H9 (cell line): Measurements from ENCODE around the gene TMEFF2. TPM values are rescaled to one million over a fixed set of nuclear protein-coding genes. Genes with fewer than 3 reads are reported as not detected.

ENCODE experiments used
- DNase-seq: peaks from one replicate; pipeline ENCODE4 v3.0.0-alpha.2; 2017
- H2AFZ ChIP-seq: one replicate; pipeline ENCODE4 v1.6.1; 2013; ENCODE audit warnings: mild to moderate bottlenecking, low read length, control low read depth, moderate library complexity
- H2AK5ac ChIP-seq: 2 replicates; pipeline ENCODE4 v1.6.1; 2013; ENCODE audit warnings: low read length, control low read depth, mixed read lengths; ENCODE audit not compliant: insufficient read length
- H2BK120ac ChIP-seq: one replicate; pipeline ENCODE4 v1.6.1; 2013; ENCODE audit warnings: low read depth, mild to moderate bottlenecking, low read length, control low read depth, inconsistent platforms; ENCODE audit not compliant: poor library complexity, severe bottlenecking
- H2BK12ac ChIP-seq: 2 replicates; pipeline ENCODE4 v1.6.1; 2013; ENCODE audit warnings: low read length, control low read depth, mixed read lengths, low read depth; ENCODE audit not compliant: insufficient read length
- H2BK15ac ChIP-seq: 2 replicates; pipeline ENCODE4 v1.6.1; 2013; ENCODE audit warnings: low read depth, low read length, control low read depth
- H2BK20ac ChIP-seq: one replicate; pipeline ENCODE4 v1.6.1; 2013; ENCODE audit warnings: low read depth, mild to moderate bottlenecking, low read length, control low read depth, inconsistent platforms; ENCODE audit not compliant: poor library complexity, severe bottlenecking
- H2BK5ac ChIP-seq: 2 replicates; pipeline ENCODE4 v1.6.1; 2013; ENCODE audit warnings: low read length, control low read depth, mixed read lengths; ENCODE audit not compliant: insufficient read length
- H3K14ac ChIP-seq: 2 replicates; pipeline ENCODE4 v1.6.1; 2013; ENCODE audit warnings: low read length, control low read depth; ENCODE audit not compliant: insufficient read depth
- H3K18ac ChIP-seq: 2 replicates; pipeline ENCODE4 v1.6.1; 2013; ENCODE audit warnings: low read depth, mild to moderate bottlenecking, mixed read lengths, low read length, control low read depth; ENCODE audit not compliant: insufficient read length
- H3K23ac ChIP-seq: 2 replicates; pipeline ENCODE4 v1.6.1; 2013; ENCODE audit warnings: low read length, control low read depth, mixed read lengths, low read depth; ENCODE audit not compliant: insufficient read length
- H3K23me2 ChIP-seq: 2 replicates; pipeline ENCODE4 v1.6.1; 2013; ENCODE audit warnings: low read depth, mild to moderate bottlenecking, mixed read lengths, low read length, control low read depth; ENCODE audit not compliant: insufficient read length, poor library complexity, severe bottlenecking
- H3K27ac ChIP-seq: 2 replicates; pipeline ENCODE4 v1.5.1; 2013; ENCODE audit warnings: low read length, control low read depth, mixed read lengths, low read depth; ENCODE audit not compliant: insufficient read length
- H3K27me3 ChIP-seq: 2 replicates; pipeline ENCODE4 v1.6.1; 2013; ENCODE audit warnings: low read length, control low read depth, inconsistent platforms; ENCODE audit not compliant: insufficient read depth
- H3K4ac ChIP-seq: 2 replicates; pipeline ENCODE4 v1.6.1; 2013; ENCODE audit warnings: low read depth, mild to moderate bottlenecking, control low read depth, inconsistent platforms, low read length, moderate library complexity
- H3K4me1 ChIP-seq: 2 replicates; pipeline ENCODE4 v1.6.1; 2013; ENCODE audit warnings: low read length, control low read depth, inconsistent platforms; ENCODE audit not compliant: insufficient read depth
- H3K4me2 ChIP-seq: 2 replicates; pipeline ENCODE4 v1.6.1; 2013; ENCODE audit warnings: low read length, control low read depth, mixed read lengths; ENCODE audit not compliant: insufficient read length, insufficient read depth
- H3K56ac ChIP-seq: 2 replicates; pipeline ENCODE4 v1.6.1; 2013; ENCODE audit warnings: low read depth, mild to moderate bottlenecking, mixed read lengths, low read length, control low read depth; ENCODE audit not compliant: insufficient read length
- H3K79me1 ChIP-seq: 2 replicates; pipeline ENCODE4 v1.6.1; 2013; ENCODE audit warnings: low read depth, mild to moderate bottlenecking, moderate library complexity, low read length, control low read depth, inconsistent platforms; ENCODE audit not compliant: insufficient read depth, poor library complexity, severe bottlenecking
- H3K79me2 ChIP-seq: 2 replicates; pipeline ENCODE4 v1.6.1; 2013; ENCODE audit warnings: low read length, control low read depth, inconsistent platforms; ENCODE audit not compliant: insufficient read depth
- H3K9ac ChIP-seq: 2 replicates; pipeline ENCODE4 v1.6.1; 2013; ENCODE audit warnings: low read length, control low read depth, mixed read lengths; ENCODE audit not compliant: insufficient read length; ENCODE audit errors: extremely low read depth
- H3K9me3 ChIP-seq: one replicate; pipeline ENCODE4 v1.6.1; 2013; ENCODE audit warnings: low read depth, low read length, inconsistent platforms; ENCODE audit not compliant: control insufficient read depth
- H3T11ph ChIP-seq: one replicate; pipeline ENCODE4 v1.6.1; 2013; ENCODE audit warnings: mild to moderate bottlenecking, low read length, control low read depth, inconsistent platforms
- H4K20me1 ChIP-seq: one replicate; pipeline ENCODE4 v1.6.1; 2013; ENCODE audit not compliant: control insufficient read depth, insufficient read length, insufficient read depth
- H4K5ac ChIP-seq: 2 replicates; pipeline ENCODE4 v1.6.1; 2013; ENCODE audit warnings: low read depth, mild to moderate bottlenecking, mixed read lengths, low read length, control low read depth; ENCODE audit not compliant: insufficient read length
- H4K8ac ChIP-seq: replicated peaks from 2 replicates; pipeline ENCODE4 v1.6.1; 2013; ENCODE audit warnings: low read length, control low read depth, mixed read lengths, low read depth; ENCODE audit not compliant: insufficient read length
- H4K91ac ChIP-seq: 2 replicates; pipeline ENCODE4 v1.6.1; 2013; ENCODE audit warnings: low read depth, mild to moderate bottlenecking, moderate library complexity, mixed read lengths, low read length, control low read depth; ENCODE audit not compliant: insufficient read length
- H3K27ac Mint-ChIP-seq, 3 experiments: 2 replicates in 2 of 3; 3 replicates in 1 of 3; pipeline ENCODE4 v1.8.0; 2020 to 2021; ENCODE audit warnings: mixed read lengths in 3 of 3, mild to moderate bottlenecking in 1 of 3, moderate library complexity in 1 of 3
- H3K27me3 Mint-ChIP-seq: 2 replicates; pipeline ENCODE4 v1.8.0; 2021; ENCODE audit warnings: low read depth, mild to moderate bottlenecking, moderate library complexity, mixed read lengths
- H3K36me3 Mint-ChIP-seq, 3 experiments: 2 replicates in 2 of 3; 3 replicates in 1 of 3; pipeline ENCODE4 v1.8.0; 2020 to 2021; ENCODE audit warnings: low read depth in 3 of 3, mixed read lengths in 3 of 3; ENCODE audit not compliant: insufficient read depth in 1 of 3
- H3K4me1 Mint-ChIP-seq, 2 experiments: 2 replicates each; pipeline ENCODE4 v1.8.0; 2020; ENCODE audit warnings: mixed read lengths in 2 of 2
- H3K4me3 Mint-ChIP-seq, 2 experiments: 2 replicates in 1 of 2; 3 replicates in 1 of 2; pipeline ENCODE4 v1.8.0; 2020 to 2021; ENCODE audit warnings: mild to moderate bottlenecking in 2 of 2, mixed read lengths in 2 of 2, moderate library complexity in 1 of 2
- H3K9me3 Mint-ChIP-seq, 2 experiments: 2 replicates in 1 of 2; 3 replicates in 1 of 2; pipeline ENCODE4 v1.8.0; 2020; ENCODE audit warnings: mild to moderate bottlenecking in 2 of 2, mixed read lengths in 2 of 2, moderate library complexity in 1 of 2
- total RNA-seq: library from RNA; stranded (reverse); gene quantifications from 2 replicates; pipeline ENCODE4 v1.2.1, GENCODE V29; 2021
- TF ChIP-seq, protein P1 (sequence below): fragments of 200-600 bp; sonication (generic); conservative IDR thresholded peaks from 3 replicates; pipeline ENCODE4 v1.8.0; 2021; ENCODE audit warnings: antibody characterized with exemption, mild to moderate bottlenecking

TMEFF2 gene
- total RNA-seq, 1 experiment from 2014 or later = 0.39 TPM

DNA sequence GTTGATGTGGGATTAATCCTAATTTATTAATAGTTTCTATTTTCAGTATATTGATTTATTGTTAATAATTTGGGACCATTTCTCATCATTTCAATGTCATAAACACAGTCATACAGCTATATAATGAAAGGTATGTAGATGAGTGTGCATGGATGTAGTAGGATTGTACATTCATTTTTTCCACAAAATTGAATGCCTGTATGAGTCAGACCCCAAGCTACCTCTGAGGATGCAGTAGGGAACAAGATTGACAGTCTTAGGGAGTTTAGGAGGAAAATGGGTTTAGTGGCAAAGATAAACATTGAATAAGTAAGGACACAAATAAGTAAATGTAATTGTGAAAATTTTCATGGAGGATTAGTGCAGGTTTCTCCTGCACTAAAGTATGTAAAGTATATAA is 14.1 kb upstream of the TMEFF2 start:
- Histone ChIP-seq H3K27me3 (no peaks in the 10 kb centered on the region), H2AFZ (no peak overlapping the region), H3K4ac (no peak overlapping the region), H2BK20ac (no peak overlapping the region), H4K5ac (no peak overlapping the region), H2BK15ac (no peak overlapping the region), H3K79me1 (no peaks in the 10 kb centered on the region), H3K18ac (no peak overlapping the region), H3K56ac (no peak overlapping the region), H3K9ac (no peak overlapping the region), H3K9me3 (no peaks in the 10 kb centered on the region), H4K91ac (no peak overlapping the region), H3K4me2 (no peak overlapping the region), H3K79me2 (no peaks in the 10 kb centered on the region), H4K20me1 (no peaks in the 10 kb centered on the region), H3K14ac (no peak overlapping the region), H2BK12ac (no peak overlapping the region), H2BK120ac (no peak overlapping the region), H2BK5ac (no peak overlapping the region), H3T11ph (no peak overlapping the region), H3K23ac (no peak overlapping the region), H3K27ac (no peak overlapping the region), H3K23me2 (no peaks in the 10 kb centered on the region), H2AK5ac (no peak overlapping the region), H4K8ac (no peak overlapping the region), H3K4me1 (no peaks in the 10 kb centered on the region)
- TF ChIP-seq, protein P1, sequence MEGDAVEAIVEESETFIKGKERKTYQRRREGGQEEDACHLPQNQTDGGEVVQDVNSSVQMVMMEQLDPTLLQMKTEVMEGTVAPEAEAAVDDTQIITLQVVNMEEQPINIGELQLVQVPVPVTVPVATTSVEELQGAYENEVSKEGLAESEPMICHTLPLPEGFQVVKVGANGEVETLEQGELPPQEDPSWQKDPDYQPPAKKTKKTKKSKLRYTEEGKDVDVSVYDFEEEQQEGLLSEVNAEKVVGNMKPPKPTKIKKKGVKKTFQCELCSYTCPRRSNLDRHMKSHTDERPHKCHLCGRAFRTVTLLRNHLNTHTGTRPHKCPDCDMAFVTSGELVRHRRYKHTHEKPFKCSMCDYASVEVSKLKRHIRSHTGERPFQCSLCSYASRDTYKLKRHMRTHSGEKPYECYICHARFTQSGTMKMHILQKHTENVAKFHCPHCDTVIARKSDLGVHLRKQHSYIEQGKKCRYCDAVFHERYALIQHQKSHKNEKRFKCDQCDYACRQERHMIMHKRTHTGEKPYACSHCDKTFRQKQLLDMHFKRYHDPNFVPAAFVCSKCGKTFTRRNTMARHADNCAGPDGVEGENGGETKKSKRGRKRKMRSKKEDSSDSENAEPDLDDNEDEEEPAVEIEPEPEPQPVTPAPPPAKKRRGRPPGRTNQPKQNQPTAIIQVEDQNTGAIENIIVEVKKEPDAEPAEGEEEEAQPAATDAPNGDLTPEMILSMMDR = no peak
- no peak for DNase-seq
- no peaks in the 10 kb centered on the region for H3K36me3 Mint-ChIP-seq
- no peak overlapping the region for H3K4me3 Mint-ChIP-seq
- H3K27ac Mint-ChIP-seq = no peak overlapping the region
- H3K27me3 Mint-ChIP-seq = no peaks in the 10 kb centered on the region
- no peaks in the 10 kb centered on the region for H3K9me3 Mint-ChIP-seq
- no peaks in the 10 kb centered on the region for H3K4me1 Mint-ChIP-seq
